HEK293 (cell line): ENCODE measurements around the gene C1orf35.
A peak's percentile ranks its signal among the peaks of the same experiment; 100 is the strongest.

Experiments used
- BCL11B ChIP-seq: fragments of 450-650 bp; formaldehyde crosslinking; IDR thresholded peaks from 2 replicates; pipeline ENCODE4 v1.5.1; 2016; ENCODE audit warnings: low read depth, missing biosample characterization, missing genetic modification characterization
- FEZF1 ChIP-seq: fragments of 450-650 bp; formaldehyde crosslinking; IDR thresholded peaks from 2 replicates; pipeline ENCODE4 v1.5.1; 2016; ENCODE audit warnings: missing biosample characterization, missing genetic modification characterization
- HOXC10 ChIP-seq: sonication (generic); formaldehyde crosslinking; IDR thresholded peaks from 2 replicates; pipeline ENCODE4 v1.8.1; 2023; ENCODE audit warnings: mild to moderate bottlenecking, missing genetic modification reagents
- INSM2 ChIP-seq: fragments of 450-650 bp; formaldehyde crosslinking; IDR thresholded peaks from 2 replicates; pipeline ENCODE4 v1.5.1; 2016; ENCODE audit warnings: missing biosample characterization, missing genetic modification characterization
- KLF10 ChIP-seq: fragments of 450-650 bp; IDR thresholded peaks from 2 replicates; pipeline ENCODE4 v1.5.1; 2018; ENCODE audit warnings: missing biosample characterization, mild to moderate bottlenecking, missing genetic modification characterization
- KLF17 ChIP-seq: fragments of 450-650 bp; formaldehyde crosslinking; IDR thresholded peaks from 2 replicates; pipeline ENCODE4 v1.5.1; 2016; ENCODE audit warnings: missing biosample characterization, missing genetic modification characterization
- KLF9 ChIP-seq: fragments of 450-650 bp; formaldehyde crosslinking; IDR thresholded peaks from 2 replicates; pipeline ENCODE4 v1.5.1; 2016; ENCODE audit warnings: missing biosample characterization, missing genetic modification characterization, low read depth
- PBX3 ChIP-seq: sonication (generic); formaldehyde crosslinking; IDR thresholded peaks from 2 replicates; pipeline ENCODE4 v1.8.1; 2022; ENCODE audit warnings: mild to moderate bottlenecking, moderate library complexity, missing genetic modification reagents
- PRDM4 ChIP-seq: fragments of 450-650 bp; formaldehyde crosslinking; IDR thresholded peaks from 2 replicates; pipeline ENCODE4 v1.5.1; 2017; ENCODE audit warnings: missing biosample characterization, missing genetic modification characterization
- SP2 ChIP-seq: fragments of 450-650 bp; formaldehyde crosslinking; IDR thresholded peaks from 2 replicates; pipeline ENCODE4 v1.5.1; 2016; ENCODE audit warnings: missing biosample characterization, missing genetic modification characterization
- ZEB2 ChIP-seq: fragments of 450-650 bp; formaldehyde crosslinking; IDR thresholded peaks from 2 replicates; pipeline ENCODE4 v1.5.1; 2016; ENCODE audit warnings: missing biosample characterization, missing genetic modification characterization
- ZNF112 ChIP-seq: fragments of 450-650 bp; formaldehyde crosslinking; IDR thresholded peaks from 2 replicates; pipeline ENCODE4 v1.5.0; 2017; ENCODE audit warnings: missing biosample characterization, missing genetic modification characterization
- ZNF132 ChIP-seq: fragments of 450-650 bp; formaldehyde crosslinking; IDR thresholded peaks from 2 replicates; pipeline ENCODE4 v1.5.1; 2017; ENCODE audit warnings: missing biosample characterization, missing genetic modification characterization, borderline replicate concordance
- ZNF16 ChIP-seq: fragments of 450-650 bp; formaldehyde crosslinking; IDR thresholded peaks from 2 replicates; pipeline ENCODE4 v1.5.1; 2016; ENCODE audit warnings: low read depth, missing biosample characterization, missing genetic modification characterization
- ZNF18 ChIP-seq: fragments of 450-650 bp; formaldehyde crosslinking; IDR thresholded peaks from 2 replicates; pipeline ENCODE4 v1.5.1; 2016; ENCODE audit warnings: missing biosample characterization, missing genetic modification characterization
- ZNF202 ChIP-seq: fragments of 450-650 bp; formaldehyde crosslinking; IDR thresholded peaks from 2 replicates; pipeline ENCODE4 v1.5.1; 2016; ENCODE audit warnings: missing biosample characterization, missing genetic modification characterization, borderline replicate concordance
- ZNF223 ChIP-seq: fragments of 450-650 bp; formaldehyde crosslinking; IDR thresholded peaks from 2 replicates; pipeline ENCODE4 v1.5.1; 2016; ENCODE audit warnings: missing biosample characterization, missing genetic modification characterization
- ZNF280C ChIP-seq: fragments of 450-650 bp; formaldehyde crosslinking; IDR thresholded peaks from 2 replicates; pipeline ENCODE4 v1.5.1; 2016; ENCODE audit warnings: missing biosample characterization, missing genetic modification characterization
- ZNF391 ChIP-seq: fragments of 450-650 bp; formaldehyde crosslinking; IDR thresholded peaks from 2 replicates; pipeline ENCODE4 v1.5.1; 2016; ENCODE audit warnings: low read depth, missing biosample characterization, missing genetic modification characterization, borderline replicate concordance
- ZNF416 ChIP-seq: fragments of 450-650 bp; formaldehyde crosslinking; IDR thresholded peaks from 2 replicates; pipeline ENCODE4 v1.5.1; 2016; ENCODE audit warnings: missing biosample characterization, missing genetic modification characterization
- ZNF48 ChIP-seq: fragments of 450-650 bp; formaldehyde crosslinking; IDR thresholded peaks from 2 replicates; pipeline ENCODE4 v1.5.1; 2016; ENCODE audit warnings: missing biosample characterization, missing genetic modification characterization
- ZNF488 ChIP-seq: fragments of 450-650 bp; formaldehyde crosslinking; IDR thresholded peaks from 2 replicates; pipeline ENCODE4 v1.5.1; 2016; ENCODE audit warnings: missing biosample characterization, missing genetic modification characterization
- ZNF544 ChIP-seq: fragments of 450-650 bp; formaldehyde crosslinking; IDR thresholded peaks from 2 replicates; pipeline ENCODE4 v1.5.0; 2017; ENCODE audit warnings: missing biosample characterization, missing genetic modification characterization
- ZNF596 ChIP-seq: fragments of 450-650 bp; IDR thresholded peaks from 2 replicates; pipeline ENCODE4 v1.5.0; 2018; ENCODE audit warnings: missing biosample characterization, mild to moderate bottlenecking, missing genetic modification characterization, moderate library complexity
- ZNF677 ChIP-seq: fragments of 450-650 bp; IDR thresholded peaks from 2 replicates; pipeline ENCODE4 v1.5.0; 2018; ENCODE audit warnings: missing biosample characterization, mild to moderate bottlenecking, missing genetic modification characterization, moderate library complexity
- ZNF692 ChIP-seq: fragments of 450-650 bp; formaldehyde crosslinking; IDR thresholded peaks from 2 replicates; pipeline ENCODE4 v1.5.1; 2016; ENCODE audit warnings: missing biosample characterization, missing genetic modification characterization
- ZNF843 ChIP-seq: fragments of 450-650 bp; formaldehyde crosslinking; IDR thresholded peaks from 2 replicates; pipeline ENCODE4 v1.5.1; 2016; ENCODE audit warnings: missing biosample characterization, missing genetic modification characterization

C1orf35 gene

GRCh38 chr1:228071839-228072657, 31.1 kb downstream of the C1orf35 start (continued):
- TF ChIP-seq PRDM4 (tag by site-specific recombination) (no peak), PBX3 (no peak), ZNF112 (tag by site-specific recombination) (no peak), ZNF677 (tag by site-specific recombination) (no peak), BCL11B (no peak), INSM2 (no peak), ZNF692 (tag by site-specific recombination) (no peak), ZNF202 (tag by site-specific recombination) (no peak), KLF9 (no peak), ZNF16 (tag by site-specific recombination) (no peak), ZNF488 (tag by site-specific recombination) (no peak), HOXC10 (CRISPR knock-in tag) (no peak), ZNF843 (tag by site-specific recombination) (no peak), ZNF48 (tag by site-specific recombination) (no peak), ZEB2 (tag by site-specific recombination) (0 out of 2 replicates have a peak, but pooled peaks have one; percentile 41), SP2 (tag by site-specific recombination) (no peak), ZNF132 (tag by site-specific recombination) (no peak), FEZF1 (tag by site-specific recombination) (no peak), ZNF280C (tag by site-specific recombination) (no peak), ZNF544 (tag by site-specific recombination) (no peak), ZNF223 (tag by site-specific recombination) (no peak), ZNF416 (no peak), ZNF596 (tag by site-specific recombination) (no peak), ZNF18 (tag by site-specific recombination) (no peak), ZNF391 (no peak), KLF10 (tag by site-specific recombination) (no peak), KLF17 (tag by site-specific recombination) (no peak)
